ENCODE data around the gene VENTX. TPM values are rescaled to one million over a fixed set of nuclear protein-coding genes. Genes with fewer than 3 reads are reported as not detected.
"Not testable (repeated sequence)": the region's sequence is repeated elsewhere in the genome, so short reads cannot be mapped to it uniquely, and the experiment has no call there.

Gene VENTX
- total and polyA plus RNA-seq, 2 donors: 1.3 TPM; not detected in 1

GRCh38 chr10:133265052-133265451 is 27.4 kb downstream of the VENTX start:
- WGBS: 82% methylated on average over 10 of the region's 10 CpGs
- H3K27ac ChIP-seq (ENCODE audit: low read depth): not testable (repeated sequence)

GRCh38 chr10:133266056-133266795 is 28.6 kb downstream of the VENTX start:
- 87% methylated on average over 21 of the region's 21 CpGs for WGBS
- H3K36me3 ChIP-seq (ENCODE audit: insufficient read depth): peaks cover 1% of the 10 kb centered on the region
- no peaks in the 10 kb centered on the region for H3K4me1 ChIP-seq (ENCODE audit: insufficient read depth)
- no peak overlapping the region for H3K4me3 ChIP-seq (ENCODE audit: low read depth, low read length)
- DNase-seq (ENCODE audit: extremely low spot score): no peak
- no peak overlapping the region for H3K27ac ChIP-seq (ENCODE audit: low read depth)

More at GRCh38 chr10:133265052-133265451, 27.4 kb downstream of the VENTX start:
- not testable (repeated sequence) for H3K4me1 ChIP-seq (ENCODE audit: insufficient read depth); H3K36me3 ChIP-seq (ENCODE audit: insufficient read depth); H3K4me3 ChIP-seq (ENCODE audit: low read depth, low read length); DNase-seq (ENCODE audit: extremely low spot score)

- H3K4me3 ChIP-seq (ENCODE audit: low read depth, low read length): no peak overlapping the region
- 74% methylated on average over 14 of the region's 14 CpGs for WGBS
- no peak for DNase-seq (ENCODE audit: extremely low spot score)
- no peak overlapping the region for H3K27ac ChIP-seq (ENCODE audit: low read depth)
- H3K36me3 ChIP-seq (ENCODE audit: insufficient read depth): peaks cover 1% of the 10 kb centered on the region
- no peaks in the 10 kb centered on the region for H3K4me1 ChIP-seq (ENCODE audit: insufficient read depth)
Measured at GRCh38 chr10:133267293-133267692, 29.6 kb downstream of the VENTX start.

- no peaks in the 10 kb centered on the region for H3K4me1 ChIP-seq (ENCODE audit: insufficient read depth)
- no peak overlapping the region for H3K4me3 ChIP-seq (ENCODE audit: low read depth, low read length)
- WGBS: 86% methylated on average over 22 of the region's 22 CpGs
- no peak overlapping the region for H3K27ac ChIP-seq (ENCODE audit: low read depth)
- DNase-seq (ENCODE audit: extremely low spot score): no peak
- H3K36me3 ChIP-seq (ENCODE audit: insufficient read depth): peaks cover 1% of the 10 kb centered on the region
Measured at GRCh38 chr10:133267829-133268228, 30.2 kb downstream of the VENTX start.

- Histone ChIP-seq H3K4me1 (ENCODE audit: insufficient read depth) (no peaks in the 10 kb centered on the region), H3K36me3 (ENCODE audit: insufficient read depth) (peaks cover 1% of the 10 kb centered on the region), H3K27ac (ENCODE audit: low read depth) (no peak overlapping the region), H3K4me3 (ENCODE audit: low read depth, low read length) (no peak overlapping the region)
- no peak for DNase-seq (ENCODE audit: extremely low spot score)
- WGBS: 92% methylated on average over 22 of the region's 22 CpGs
Measured at GRCh38 chr10:133268532-133268931, 30.9 kb downstream of the VENTX start.

DNA sequence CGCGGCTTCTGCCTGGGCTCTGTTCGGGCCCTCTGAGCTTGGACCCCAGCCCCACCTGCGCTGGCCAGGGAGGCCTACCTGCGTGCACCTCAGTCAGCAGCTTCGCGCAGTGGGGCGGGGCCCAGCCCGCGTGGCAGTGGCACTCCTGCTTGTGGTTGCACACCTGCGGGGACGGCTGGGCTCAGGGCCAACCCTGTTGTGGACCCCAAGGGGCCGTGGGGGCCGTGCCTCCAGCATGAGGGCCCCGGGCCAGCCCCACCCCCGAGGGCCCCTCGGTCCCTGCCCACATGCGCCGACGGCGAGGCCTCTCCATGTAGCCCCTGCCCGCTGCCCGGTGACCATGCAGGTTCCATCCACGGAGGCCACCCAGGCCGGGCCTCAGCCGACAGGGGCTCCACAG is 31.7 kb downstream of the VENTX start:
- 89% methylated on average over 26 of the region's 26 CpGs for WGBS
- H3K36me3 ChIP-seq (ENCODE audit: insufficient read depth): peaks cover 1% of the 10 kb centered on the region
- no peak overlapping the region for H3K27ac ChIP-seq (ENCODE audit: low read depth)
- no peak overlapping the region for H3K4me3 ChIP-seq (ENCODE audit: low read depth, low read length)
- DNase-seq (ENCODE audit: extremely low spot score): no peak
- H3K4me1 ChIP-seq (ENCODE audit: insufficient read depth): no peaks in the 10 kb centered on the region

DNA sequence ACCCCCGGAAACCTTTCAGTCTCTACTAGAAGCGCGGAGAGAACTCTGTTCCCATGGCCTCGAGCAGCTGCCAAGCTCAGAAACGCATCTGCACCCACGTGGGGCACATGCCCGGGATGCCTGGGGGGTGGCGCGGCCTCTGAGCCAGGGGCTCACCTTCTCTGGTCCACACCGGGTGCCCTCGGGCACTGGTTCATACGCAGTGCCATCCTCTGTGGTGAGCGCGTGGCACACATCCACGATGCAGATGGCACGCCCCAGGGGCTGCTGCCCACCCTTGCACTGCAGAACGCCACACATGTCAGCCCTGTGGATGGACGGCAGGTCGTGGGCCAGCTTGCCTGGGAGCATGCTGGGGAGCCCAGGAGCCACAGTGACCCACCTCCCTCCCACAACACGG is 32.5 kb downstream of the VENTX start:
- DNase-seq (ENCODE audit: extremely low spot score): no peak
- Histone ChIP-seq H3K4me3 (ENCODE audit: low read depth, low read length) (no peak overlapping the region), H3K4me1 (ENCODE audit: insufficient read depth) (no peaks in the 10 kb centered on the region), H3K27ac (ENCODE audit: low read depth) (no peak overlapping the region), H3K36me3 (ENCODE audit: insufficient read depth) (peaks cover 1% of the 10 kb centered on the region)
- 92% methylated on average over 20 of the region's 20 CpGs for WGBS

GRCh38 chr10:133270773-133271297 is 33.2 kb downstream of the VENTX start:
- H3K4me3 ChIP-seq (ENCODE audit: low read depth, low read length): no peak overlapping the region
- 92% methylated on average over 19 of the region's 19 CpGs for WGBS
- DNase-seq (ENCODE audit: extremely low spot score): no peak
- H3K4me1 ChIP-seq (ENCODE audit: insufficient read depth): no peaks in the 10 kb centered on the region
- no peak overlapping the region for H3K27ac ChIP-seq (ENCODE audit: low read depth)
- peaks cover 1% of the 10 kb centered on the region for H3K36me3 ChIP-seq (ENCODE audit: insufficient read depth)

DNA sequence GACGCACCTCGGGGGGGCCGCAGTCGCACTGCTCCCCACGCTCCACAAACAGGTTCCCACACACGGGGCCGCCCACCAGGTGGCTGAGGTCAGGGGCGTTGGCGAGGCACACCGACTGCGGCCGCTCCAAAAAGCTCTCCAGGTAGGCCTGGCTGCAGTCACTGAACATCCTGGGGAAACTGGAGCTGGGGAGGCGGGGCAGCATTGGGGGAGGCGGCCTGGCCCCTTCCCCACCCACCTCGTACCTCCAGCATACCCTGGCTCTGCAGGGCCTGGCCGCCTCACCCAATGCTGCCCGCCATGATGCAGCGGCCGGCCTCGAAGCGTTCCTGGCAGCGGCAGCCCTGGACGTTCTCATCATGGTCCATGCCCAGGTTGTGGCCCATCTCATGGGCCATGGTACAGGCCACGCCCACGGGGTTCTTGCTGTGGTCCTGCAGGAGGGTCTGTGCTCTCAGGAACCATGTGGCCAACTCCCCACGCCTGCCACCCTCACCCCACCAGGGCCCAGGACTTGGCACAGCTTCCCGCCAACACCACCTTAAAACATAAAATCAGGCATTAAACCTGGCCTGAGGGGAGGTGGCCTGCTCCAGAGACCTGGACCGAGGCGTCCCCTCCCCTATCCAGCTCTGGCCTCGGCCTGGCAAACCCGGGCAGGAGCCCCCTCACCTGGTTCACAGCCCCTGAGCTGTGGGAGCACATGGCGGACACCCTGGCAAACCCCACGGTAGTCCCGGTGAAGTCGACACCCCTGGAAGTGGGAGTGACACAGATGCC is 34.1 kb downstream of the VENTX start:
- WGBS: 85% methylated on average over 35 of the region's 35 CpGs
- H3K36me3 ChIP-seq (ENCODE audit: insufficient read depth): peaks cover 1% of the 10 kb centered on the region
- no peak overlapping the region for H3K27ac ChIP-seq (ENCODE audit: low read depth)
- no peaks in the 10 kb centered on the region for H3K4me1 ChIP-seq (ENCODE audit: insufficient read depth)
- no peak overlapping the region for H3K4me3 ChIP-seq (ENCODE audit: low read depth, low read length)
- DNase-seq (ENCODE audit: extremely low spot score): no peak

- DNase-seq (ENCODE audit: extremely low spot score): no peak
- H3K36me3 ChIP-seq (ENCODE audit: insufficient read depth): peaks cover 1% of the 10 kb centered on the region
- no peak overlapping the region for H3K4me3 ChIP-seq (ENCODE audit: low read depth, low read length)
- 88% methylated on average over 29 of the region's 29 CpGs for WGBS
- H3K4me1 ChIP-seq (ENCODE audit: insufficient read depth): no peaks in the 10 kb centered on the region
- H3K27ac ChIP-seq (ENCODE audit: low read depth): no peak overlapping the region
Measured at GRCh38 chr10:133272301-133272963, 34.8 kb downstream of the VENTX start.

GRCh38 chr10:133272964-133273420 is 35.3 kb downstream of the VENTX start:
- DNase-seq (ENCODE audit: extremely low spot score): no peak
- peaks cover 1% of the 10 kb centered on the region for H3K36me3 ChIP-seq (ENCODE audit: insufficient read depth)
- H3K4me3 ChIP-seq (ENCODE audit: low read depth, low read length): no peak overlapping the region
- H3K4me1 ChIP-seq (ENCODE audit: insufficient read depth): no peaks in the 10 kb centered on the region
- 91% methylated on average over 25 of the region's 25 CpGs for WGBS
- no peak overlapping the region for H3K27ac ChIP-seq (ENCODE audit: low read depth)

GRCh38 chr10:133273534-133274143 is 36.0 kb downstream of the VENTX start:
- 87% methylated on average over 28 of the region's 28 CpGs for WGBS
- Histone ChIP-seq H3K4me3 (ENCODE audit: low read depth, low read length) (no peak overlapping the region), H3K4me1 (ENCODE audit: insufficient read depth) (no peaks in the 10 kb centered on the region)

More at GRCh38 chr10:133273534-133274143, 36.0 kb downstream of the VENTX start:
- no peak overlapping the region for H3K27ac ChIP-seq (ENCODE audit: low read depth)
- DNase-seq (ENCODE audit: extremely low spot score): no peak
- peaks cover 1% of the 10 kb centered on the region for H3K36me3 ChIP-seq (ENCODE audit: insufficient read depth)

Measured in urinary bladder (tissue), 4 donors.